CD4-positive, alpha-beta T cell treated with Interferon gamma for 1 hour (primary cell): ENCODE results near the gene SCO2.

ENCODE experiments used
- DNase-seq: peaks from one replicate; pipeline ENCODE4 v3.0.0-alpha.2; 2020

SCO2 gene

GRCh38 chr22:50525104-50525857 lies at the start of gene SCO2:
Gene SCO2 (minus strand): TSS chr22:50525598. CDS start chr22:50524411, 1,187 bp downstream.
- peak; percentile 97 for DNase-seq

- no peak for DNase-seq
Observed at GRCh38 chr22:50574383-50574755, 49.0 kb upstream of the SCO2 start.

GRCh38 chr22:50573491-50574382 lies 48.3 kb upstream of the SCO2 start:
- no peak for DNase-seq

GRCh38 chr22:50572965-50573364 lies 47.6 kb upstream of the SCO2 start:
- DNase-seq = no peak

GRCh38 chr22:50571264-50572175 lies 46.1 kb upstream of the SCO2 start:
- DNase-seq = no peak

- DNase-seq = no peak
Observed at GRCh38 chr22:50570861-50571260, 45.5 kb upstream of the SCO2 start.

GRCh38 chr22:50569896-50570535 lies 44.6 kb upstream of the SCO2 start:
- DNase-seq = no peak

- DNase-seq = no peak
Observed at GRCh38 chr22:50569041-50569459, 43.7 kb upstream of the SCO2 start.

GRCh38 chr22:50568626-50569025 lies 43.2 kb upstream of the SCO2 start:
- DNase-seq = no peak

GRCh38 chr22:50567721-50568252 lies 42.4 kb upstream of the SCO2 start:
- no peak for DNase-seq

- DNase-seq = no peak
Observed at GRCh38 chr22:50564289-50564688, 38.9 kb upstream of the SCO2 start.

GRCh38 chr22:50563413-50564160 lies 38.2 kb upstream of the SCO2 start:
- no peak for DNase-seq

- peak; percentile 96 for DNase-seq
Observed at GRCh38 chr22:50562523-50563412, 37.4 kb upstream of the SCO2 start, which contains the start of gene SYCE3. Gene SYCE3 (minus strand): TSS chr22:50562919. CDS start chr22:50556405, 6,514 bp downstream.

GRCh38 chr22:50561401-50562358 lies 36.3 kb upstream of the SCO2 start:
- DNase-seq = no peak

- DNase-seq = no peak
Observed at GRCh38 chr22:50560034-50560433, 34.6 kb upstream of the SCO2 start.

- DNase-seq = no peak
Observed at GRCh38 chr22:50556703-50557102, 31.3 kb upstream of the SCO2 start.

GRCh38 chr22:50553310-50553709 lies 27.9 kb upstream of the SCO2 start:
- no peak for DNase-seq

- DNase-seq = no peak
Observed at GRCh38 chr22:50551160-50551752, 25.9 kb upstream of the SCO2 start.

- no peak for DNase-seq
Observed at GRCh38 chr22:50550395-50550794, 25.0 kb upstream of the SCO2 start.
